ENCODE results near the gene FHL1.

FHL1 gene

DNA sequence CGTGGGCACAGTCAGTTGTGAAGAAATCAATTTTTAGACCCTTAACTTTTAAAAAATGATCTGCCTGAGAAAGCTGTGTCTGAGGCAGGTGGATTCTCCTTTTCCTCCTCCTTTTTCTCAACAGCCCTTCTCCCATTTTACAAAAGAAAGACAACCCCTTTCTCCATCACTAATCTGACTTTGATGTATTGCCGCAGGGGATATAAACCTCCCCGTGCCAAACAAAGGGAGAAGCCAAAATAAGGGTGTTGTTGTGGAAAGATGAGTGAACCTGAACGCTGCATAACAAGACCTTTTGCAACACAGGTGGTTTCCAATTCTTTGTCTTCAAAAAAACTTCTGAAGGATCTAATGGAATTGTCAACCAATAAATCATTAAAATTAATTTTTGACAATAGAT, 8.4 kb upstream of the FHL1 start:
- TF ChIP-seq, protein P1, sequence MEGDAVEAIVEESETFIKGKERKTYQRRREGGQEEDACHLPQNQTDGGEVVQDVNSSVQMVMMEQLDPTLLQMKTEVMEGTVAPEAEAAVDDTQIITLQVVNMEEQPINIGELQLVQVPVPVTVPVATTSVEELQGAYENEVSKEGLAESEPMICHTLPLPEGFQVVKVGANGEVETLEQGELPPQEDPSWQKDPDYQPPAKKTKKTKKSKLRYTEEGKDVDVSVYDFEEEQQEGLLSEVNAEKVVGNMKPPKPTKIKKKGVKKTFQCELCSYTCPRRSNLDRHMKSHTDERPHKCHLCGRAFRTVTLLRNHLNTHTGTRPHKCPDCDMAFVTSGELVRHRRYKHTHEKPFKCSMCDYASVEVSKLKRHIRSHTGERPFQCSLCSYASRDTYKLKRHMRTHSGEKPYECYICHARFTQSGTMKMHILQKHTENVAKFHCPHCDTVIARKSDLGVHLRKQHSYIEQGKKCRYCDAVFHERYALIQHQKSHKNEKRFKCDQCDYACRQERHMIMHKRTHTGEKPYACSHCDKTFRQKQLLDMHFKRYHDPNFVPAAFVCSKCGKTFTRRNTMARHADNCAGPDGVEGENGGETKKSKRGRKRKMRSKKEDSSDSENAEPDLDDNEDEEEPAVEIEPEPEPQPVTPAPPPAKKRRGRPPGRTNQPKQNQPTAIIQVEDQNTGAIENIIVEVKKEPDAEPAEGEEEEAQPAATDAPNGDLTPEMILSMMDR (IDR thresholded peaks at IDR 0.05), result no peak
- intact Hi-C loops (cut with DNase I; ENCODE audit: low total_unique reads), result no loop called here
- H3K4me3 ChIP-seq, result no peak overlapping the region
- no peaks in the 10 kb centered on the region for H3K27me3 ChIP-seq
- H3K4me1 ChIP-seq, result no peaks in the 10 kb centered on the region
- H3K9me3 ChIP-seq, result no peaks in the 10 kb centered on the region
- no peak overlapping the region for H3K27ac ChIP-seq
- H3K36me3 ChIP-seq, result no peaks in the 10 kb centered on the region
- DNase-seq, result no peak

DNA sequence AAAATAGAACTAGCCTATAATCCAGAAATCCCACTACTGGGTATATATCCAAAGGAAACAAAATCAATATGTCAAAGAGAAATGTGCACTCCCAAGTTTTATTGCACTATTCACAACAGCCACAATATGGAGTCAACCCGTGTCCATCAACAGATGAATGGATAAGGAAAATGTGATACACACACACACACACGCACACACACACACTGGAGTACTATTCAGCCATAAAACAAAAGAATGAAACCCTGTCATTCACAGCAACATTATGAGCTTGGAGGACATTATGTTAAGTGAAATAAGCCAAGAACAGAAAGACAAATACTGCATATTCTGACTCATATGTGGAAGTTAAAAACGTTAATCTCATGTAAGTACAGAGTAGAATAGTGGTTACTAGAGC, 5.8 kb upstream of the FHL1 start:
- no peaks in the 10 kb centered on the region for H3K4me1 ChIP-seq
- H3K9me3 ChIP-seq, result no peaks in the 10 kb centered on the region
- intact Hi-C loops (cut with DNase I; ENCODE audit: low total_unique reads), result loop anchor here (10.0 kb wide), 1 partner anchor 77 kb away; no protein-coding TSS in a partner anchor
- TF ChIP-seq, protein P1 (IDR thresholded peaks at IDR 0.05), result no peak
- H3K4me3 ChIP-seq, result no peak overlapping the region
- DNase-seq, result no peak
- no peaks in the 10 kb centered on the region for H3K27me3 ChIP-seq
- no peak overlapping the region for H3K27ac ChIP-seq
- no peaks in the 10 kb centered on the region for H3K36me3 ChIP-seq

DNA sequence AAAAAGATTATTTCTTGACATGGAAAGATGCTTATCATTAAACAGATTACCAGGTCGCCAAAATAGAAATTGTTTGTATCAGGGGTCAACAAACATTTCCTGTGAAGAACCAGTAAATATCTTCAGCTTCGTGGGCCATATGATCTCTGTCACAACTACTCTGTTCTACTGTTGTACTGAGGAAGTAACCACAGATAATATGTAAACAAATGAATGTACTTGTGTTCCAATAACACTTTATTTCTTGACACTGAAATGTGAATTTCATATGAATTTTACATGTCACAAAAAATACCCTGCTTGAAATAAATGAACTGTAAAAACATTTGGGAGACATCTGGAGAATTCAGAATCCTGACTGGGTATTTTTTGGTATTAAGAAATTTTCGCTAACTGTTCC, 4.7 kb upstream of the FHL1 start:
- H3K4me3 ChIP-seq, result no peak overlapping the region
- no peaks in the 10 kb centered on the region for H3K9me3 ChIP-seq
- TF ChIP-seq, protein P1 (IDR thresholded peaks at IDR 0.05), result no peak
- no peaks in the 10 kb centered on the region for H3K27me3 ChIP-seq
- no peak for DNase-seq
- no peak overlapping the region for H3K27ac ChIP-seq
- no peaks in the 10 kb centered on the region for H3K36me3 ChIP-seq
- intact Hi-C loops (cut with DNase I; ENCODE audit: low total_unique reads), result loop anchor here (10.0 kb wide), 1 partner anchor 78 kb away; no protein-coding TSS in a partner anchor
- H3K4me1 ChIP-seq, result no peaks in the 10 kb centered on the region

DNA sequence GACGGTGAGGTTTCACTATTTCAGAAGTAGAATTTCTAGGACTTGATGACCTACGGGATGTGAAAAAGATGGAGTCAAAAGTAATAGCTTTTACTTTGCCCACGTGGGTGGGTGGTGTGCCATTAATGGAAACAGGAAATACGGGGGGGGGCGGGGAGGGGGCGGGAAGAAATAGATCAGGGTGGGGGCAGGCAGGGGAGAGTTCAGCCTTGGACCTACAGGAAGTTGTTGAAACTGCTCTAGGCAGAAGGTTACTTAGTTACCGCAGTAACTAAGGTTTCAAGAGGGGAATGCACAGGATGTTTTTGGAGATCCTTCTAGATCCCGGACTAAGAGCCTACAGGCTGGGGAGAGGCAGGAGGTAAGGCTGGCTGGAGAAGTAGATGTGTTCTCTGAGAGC, 3.6 kb upstream of the FHL1 start:
- TF ChIP-seq, protein P1 (IDR thresholded peaks at IDR 0.05), result no peak
- H3K4me3 ChIP-seq, result no peak overlapping the region
- no peaks in the 10 kb centered on the region for H3K9me3 ChIP-seq
- no peak for DNase-seq
- H3K4me1 ChIP-seq, result no peaks in the 10 kb centered on the region
- no peaks in the 10 kb centered on the region for H3K36me3 ChIP-seq
- intact Hi-C loops (cut with DNase I; ENCODE audit: low total_unique reads), result loop anchor here (10.0 kb wide), 1 partner anchor 79 kb away; no protein-coding TSS in a partner anchor
- H3K27me3 ChIP-seq, result no peaks in the 10 kb centered on the region
- no peak overlapping the region for H3K27ac ChIP-seq

DNA sequence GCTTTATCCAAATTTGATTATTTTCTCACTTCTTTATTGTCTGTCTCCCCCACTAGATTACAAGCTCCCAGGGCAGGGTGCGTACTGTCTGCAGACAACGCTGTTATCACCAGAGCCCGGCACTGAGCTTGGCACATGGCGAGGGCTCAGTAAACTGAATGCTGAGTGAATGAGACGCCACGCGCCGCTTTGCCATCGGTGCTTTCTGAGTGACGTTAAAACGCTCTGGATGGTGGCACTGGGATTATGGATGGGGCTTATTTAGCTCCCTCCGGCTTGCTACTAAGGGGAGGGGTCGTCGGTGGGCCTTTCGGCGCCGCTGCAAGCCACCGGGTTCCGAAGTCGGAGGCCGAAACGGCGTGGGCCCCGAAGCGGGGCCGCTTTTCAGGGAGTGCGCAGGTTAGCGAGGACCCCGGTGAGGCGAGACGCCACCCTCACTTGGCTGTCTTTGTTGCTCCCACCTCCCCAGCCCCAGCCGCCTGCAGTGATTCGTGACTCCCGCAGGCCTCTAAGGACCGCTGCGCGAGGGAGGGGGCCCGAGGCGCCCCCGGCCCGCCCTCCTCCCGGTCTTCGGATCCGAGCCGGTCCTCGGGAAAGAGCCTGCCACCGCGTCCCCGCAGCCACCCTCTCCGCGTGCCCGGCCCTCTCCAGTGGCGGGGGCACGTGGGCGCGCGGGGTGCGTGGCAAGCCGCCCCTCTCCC, 569 bp upstream of the FHL1 start:
- DNase-seq, result peak in 1 of 2 donors; percentile 35
- intact Hi-C loops (cut with DNase I; ENCODE audit: low total_unique reads), result loop anchor here (10.0 kb wide), 1 partner anchor 82 kb away; no protein-coding TSS in a partner anchor

More for the DNA sequence above, 569 bp upstream of the FHL1 start:
- peak overlapping the region; percentile 98 for H3K27ac ChIP-seq
- H3K36me3 ChIP-seq, result no peaks in the 10 kb centered on the region
- no peaks in the 10 kb centered on the region for H3K9me3 ChIP-seq
- TF ChIP-seq, protein P1 (IDR thresholded peaks at IDR 0.05), result no peak
- H3K27me3 ChIP-seq, result no peaks in the 10 kb centered on the region
- H3K4me3 ChIP-seq, result peak overlapping the region; percentile 87 to 89
- H3K4me1 ChIP-seq, result peaks cover 0 to 13% (median 0%) of the 10 kb centered on the region in 4 donors
